HCT116 (cell line): Measurements from ENCODE around the gene MYCBP2.
A peak's percentile ranks its signal among the peaks of the same experiment; 100 is the strongest.

Experiments used
- ATF3 ChIP-seq: IDR thresholded peaks from 2 replicates; pipeline ENCODE4 v1.6.1; 2012
- CBX3 ChIP-seq: IDR thresholded peaks from 2 replicates; pipeline ENCODE4 v1.6.1; 2012; ENCODE audit warnings: low read depth
- CTCF ChIP-seq, 3 experiments: fragments of 200-600 bp in 1 of 3; sonication (generic) in 1 of 3; IDR thresholded peaks in 2 of 3; conservative IDR thresholded peaks in 1 of 3; 2 replicates each; pipeline ENCODE4 v1.5.1; 2012 to 2017; ENCODE audit warnings: low read depth in 2 of 3, low read length in 2 of 3, antibody characterized with exemption in 1 of 3, borderline replicate concordance in 1 of 3, control low read depth in 1 of 3, mild to moderate bottlenecking in 1 of 3, mixed read lengths in 1 of 3, mixed run types in 1 of 3, moderate library complexity in 1 of 3; ENCODE audit not compliant: insufficient read depth in 1 of 3
- ELF1 ChIP-seq: IDR thresholded peaks from 2 replicates; pipeline ENCODE4 v1.6.1; 2012; ENCODE audit warnings: low read depth, borderline replicate concordance
- MAX ChIP-seq: IDR thresholded peaks from 2 replicates; pipeline ENCODE4 v1.6.1; 2012
- POLR2A ChIP-seq: IDR thresholded peaks from 2 replicates; pipeline ENCODE4 v1.7.0; 2011; ENCODE audit warnings: borderline replicate concordance; ENCODE audit not compliant: insufficient read depth, insufficient read length; ENCODE audit errors: extremely low read depth
- POLR2AphosphoS5 ChIP-seq: IDR thresholded peaks from 2 replicates; pipeline ENCODE4 v1.6.1; 2011; ENCODE audit warnings: mild to moderate bottlenecking, low read depth, low read length, moderate library complexity
- SP1 ChIP-seq: IDR thresholded peaks from 2 replicates; pipeline ENCODE4 v1.6.1; 2012; ENCODE audit warnings: low read depth
- TCF7L2 ChIP-seq: IDR thresholded peaks from 2 replicates; pipeline ENCODE4 v1.7.0; 2011; ENCODE audit warnings: borderline replicate concordance, inconsistent platforms; ENCODE audit not compliant: insufficient read depth, insufficient read length; ENCODE audit errors: extremely low read depth
- YY1 ChIP-seq: IDR thresholded peaks from 2 replicates; pipeline ENCODE4 v1.6.1; 2011; ENCODE audit warnings: low read length, low read depth, moderate library complexity, mild to moderate bottlenecking; ENCODE audit not compliant: insufficient replicate concordance; ENCODE audit errors: extremely low read depth
- ZNF274 ChIP-seq: fragments of 200-500 bp; sonication (Bioruptor generic); IDR thresholded peaks from 2 replicates; pipeline ENCODE4 v1.6.1; 2014; ENCODE audit warnings: mild to moderate bottlenecking, low read depth, low read length, inconsistent platforms

- TF ChIP-seq SP1 (no peak), CBX3 (no peak), ELF1 (no peak), MAX (peak; percentile 65), YY1 (no peak), POLR2A (no peak), ATF3 (no peak), ZNF274 (no peak), CTCF (IDR thresholded peaks at IDR 0.05 in 2 of 3, conservative IDR thresholded peaks at IDR 0.05 in 1 of 3; ENCODE audit: borderline replicate concordance in 1 of 3, insufficient read depth in 1 of 3, low read depth in 2 of 3, low read length in 2 of 3) (no peak), TCF7L2 (no peak), POLR2AphosphoS5 (no peak)
These were observed 300.5 kb downstream of the MYCBP2 start for GRCh38 chr13:77026255-77026860.
